IPS-NIHi11 (cell line): ENCODE results near the gene CTIF.

Experiments used
- DNase-seq: peaks from one replicate; pipeline ENCODE4 v3.0.0; 2012; ENCODE audit warnings: mixed read lengths, low spot score

Gene CTIF

GRCh38 chr18:48776156-48776555 lies 237.3 kb downstream of the CTIF start:
- no peak for DNase-seq

- DNase-seq: no peak
Observed at GRCh38 chr18:48776641-48777025, 237.8 kb downstream of the CTIF start.

GRCh38 chr18:48777026-48777743 lies 238.4 kb downstream of the CTIF start:
- DNase-seq: peak; percentile 97

GRCh38 chr18:48777744-48778116 lies 238.9 kb downstream of the CTIF start:
- DNase-seq: no peak

DNA sequence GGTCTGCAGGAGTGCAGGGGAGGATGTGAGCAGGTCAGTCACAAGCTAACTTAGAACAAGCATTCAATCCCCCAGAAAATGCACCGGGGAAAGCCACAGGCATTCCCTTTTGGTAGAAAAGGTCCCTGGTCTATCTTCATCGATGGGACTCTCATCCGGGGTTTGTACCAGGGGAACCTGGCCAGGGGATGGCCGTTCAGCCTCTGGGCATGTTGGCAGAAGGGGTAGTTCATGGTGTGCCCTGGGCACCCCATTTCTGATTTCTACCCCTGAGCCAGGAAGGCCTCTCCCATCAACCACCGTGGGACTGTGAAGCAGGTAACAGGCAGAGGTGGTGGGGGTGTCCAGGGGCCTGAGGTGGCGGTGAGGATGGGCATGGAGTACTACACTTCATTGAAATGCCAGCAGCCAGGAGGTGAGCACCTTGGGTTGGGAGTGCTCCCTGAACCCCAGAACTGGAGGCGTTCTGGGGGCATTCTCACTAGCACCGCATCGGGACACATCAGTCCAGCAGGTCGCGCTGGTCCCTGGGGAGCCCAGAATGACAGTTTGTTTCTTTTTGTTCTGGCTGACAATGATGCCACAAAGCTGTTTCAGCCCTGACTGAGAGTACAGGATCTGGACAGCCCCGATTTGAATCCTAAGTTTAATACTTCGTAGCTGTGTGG lies 239.6 kb downstream of the CTIF start:
- DNase-seq: no peak

- no peak for DNase-seq
Observed at GRCh38 chr18:48779462-48779861, 240.6 kb downstream of the CTIF start.

GRCh38 chr18:48780201-48780912 lies 241.5 kb downstream of the CTIF start:
- no peak for DNase-seq

- DNase-seq: no peak
Observed at GRCh38 chr18:48780913-48781162, 242.0 kb downstream of the CTIF start.

DNA sequence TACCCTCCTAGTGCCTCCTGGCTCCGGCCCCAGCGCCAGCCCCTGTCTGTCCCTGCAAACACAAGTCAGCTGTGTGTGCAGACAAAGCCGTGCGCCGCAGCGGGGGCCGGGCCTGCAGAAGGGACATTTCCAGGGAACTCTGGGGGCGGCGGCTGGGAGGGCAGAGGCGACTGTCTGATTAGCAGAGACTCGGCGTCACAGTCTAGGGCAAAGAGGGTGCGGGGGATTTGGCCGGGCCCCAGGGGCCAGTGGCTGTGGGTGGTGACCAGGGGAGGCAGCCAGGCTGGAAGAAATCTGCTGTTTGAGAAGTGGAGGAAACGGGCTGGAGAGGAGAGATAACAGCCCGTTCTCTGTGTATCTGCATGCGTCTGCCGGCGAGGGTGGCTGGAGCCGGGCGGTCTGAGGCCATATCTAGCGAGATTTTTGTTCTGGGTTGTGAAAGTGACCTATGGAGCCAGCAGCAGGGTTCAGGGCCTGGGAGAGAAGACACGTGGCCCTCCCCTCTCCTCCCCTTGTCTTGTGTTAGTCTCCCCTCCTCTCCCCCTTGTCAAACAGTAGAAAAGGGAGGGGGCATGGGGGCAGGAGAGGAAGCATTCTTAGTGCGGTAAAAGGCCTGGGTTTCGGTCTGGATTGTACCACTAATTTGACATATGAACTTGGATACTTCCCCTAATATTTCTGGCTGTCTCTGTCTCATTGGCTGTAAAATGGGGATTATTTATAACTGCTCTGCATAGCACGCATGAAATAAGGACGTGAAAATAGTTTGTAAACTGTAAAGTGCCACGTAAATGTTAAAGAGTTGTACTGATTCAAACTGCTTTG lies 242.5 kb downstream of the CTIF start:
- no peak for DNase-seq

DNA sequence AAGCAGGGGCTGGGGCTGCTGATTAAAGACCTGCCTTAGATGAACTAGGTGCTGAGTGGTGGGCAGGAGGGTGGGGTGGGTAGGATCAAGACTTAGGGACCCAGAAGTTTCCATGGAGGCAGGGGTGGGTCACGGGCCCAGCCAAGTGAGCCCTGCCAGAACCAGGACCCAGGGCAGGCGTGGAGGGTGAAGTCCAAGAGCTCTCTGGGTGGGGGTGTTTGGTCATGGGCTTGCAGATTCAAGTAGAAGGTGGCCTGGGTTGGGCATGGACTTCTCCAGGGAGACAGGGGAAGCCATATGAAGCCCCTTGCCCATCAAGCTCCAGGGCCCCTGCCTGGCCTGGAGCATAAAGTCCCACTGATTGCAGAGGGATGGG lies 243.1 kb downstream of the CTIF start:
- no peak for DNase-seq

DNA sequence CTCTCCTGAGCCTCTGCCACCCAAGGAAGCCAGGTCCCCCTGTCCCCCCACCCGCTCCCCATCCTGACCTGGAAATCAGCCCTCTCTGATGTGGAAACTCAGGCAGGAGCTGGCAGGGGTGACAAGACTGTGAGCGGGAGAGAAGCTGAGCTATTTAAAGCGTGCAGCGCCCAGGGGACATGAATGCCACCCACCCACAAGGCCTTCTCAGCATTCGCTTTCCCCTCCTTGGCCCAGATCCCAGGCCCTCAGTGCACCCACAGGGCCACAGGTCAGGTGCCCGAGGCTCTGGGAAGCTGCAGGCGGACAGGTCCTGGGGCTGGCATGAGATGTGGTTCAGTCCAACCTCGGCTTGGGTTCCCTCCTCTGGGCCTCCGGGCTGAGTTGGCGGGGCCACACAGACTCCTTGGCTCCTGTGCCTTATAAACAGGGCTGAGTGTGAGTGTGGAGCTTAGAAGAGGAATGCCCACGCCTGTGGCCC lies 243.6 kb downstream of the CTIF start:
- no peak for DNase-seq

DNA sequence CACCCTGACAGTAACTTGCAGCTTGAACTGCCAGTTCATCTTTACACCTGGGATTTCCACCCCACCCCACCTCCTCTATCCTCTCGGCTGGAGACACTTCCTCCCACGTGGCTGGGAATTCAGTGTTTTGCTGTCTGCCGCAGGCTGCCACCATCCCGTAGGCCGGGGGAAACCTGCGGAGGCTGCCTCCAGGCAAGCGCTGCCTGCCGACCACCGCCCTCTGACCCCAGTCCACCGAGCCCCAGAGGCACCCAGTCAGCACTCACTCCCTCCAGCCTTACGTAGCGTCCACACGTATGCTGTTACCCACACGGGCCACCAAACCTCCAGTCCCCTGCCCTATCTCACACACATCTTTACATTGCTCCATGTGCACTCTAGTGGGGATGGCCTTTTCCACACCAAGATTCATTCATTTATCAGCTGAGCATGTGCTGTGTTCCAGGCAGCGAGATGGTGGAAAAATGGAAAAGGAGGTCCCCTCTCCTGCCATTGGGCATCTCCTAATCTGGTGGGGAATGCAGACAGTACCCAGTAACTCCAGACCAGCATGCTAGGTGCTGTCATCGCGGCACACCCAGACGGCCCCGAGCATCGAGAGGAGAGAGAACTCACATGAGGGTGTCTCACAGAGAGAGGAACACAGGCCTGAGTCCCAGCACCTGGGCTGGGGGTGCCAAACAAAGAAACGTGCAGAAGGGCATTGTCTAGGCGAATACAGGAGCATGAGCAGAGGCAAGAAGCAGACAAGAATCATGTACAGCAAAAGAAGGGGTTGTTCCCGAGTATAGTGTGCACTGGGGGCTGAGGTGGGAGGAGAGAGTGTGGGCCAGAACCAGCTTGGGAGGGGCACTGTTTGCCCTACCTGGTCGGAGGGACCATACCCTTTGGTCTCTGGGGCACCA lies 245.0 kb downstream of the CTIF start:
- no peak for DNase-seq

DNA sequence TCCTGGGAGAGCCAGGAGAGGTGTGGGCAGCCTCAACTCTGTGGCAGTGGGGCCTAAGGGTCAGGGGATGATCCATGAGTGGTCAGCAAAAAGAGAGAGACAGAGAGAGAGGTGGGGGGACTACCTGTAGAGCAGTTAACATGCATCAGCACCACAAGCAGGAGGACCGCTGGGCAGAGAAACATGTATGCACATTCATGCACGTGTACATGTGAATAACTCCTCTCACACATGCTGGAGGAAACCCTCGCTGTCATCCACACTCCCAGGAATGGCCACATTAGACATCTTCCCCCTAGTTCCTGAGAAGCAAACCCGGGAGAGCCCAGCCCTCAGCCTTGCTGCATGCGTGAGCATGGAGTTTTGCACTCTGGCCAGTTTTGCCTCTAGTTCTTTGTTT lies 245.8 kb downstream of the CTIF start:
- no peak for DNase-seq

GRCh38 chr18:48785091-48785614 lies 246.3 kb downstream of the CTIF start:
- no peak for DNase-seq

DNA sequence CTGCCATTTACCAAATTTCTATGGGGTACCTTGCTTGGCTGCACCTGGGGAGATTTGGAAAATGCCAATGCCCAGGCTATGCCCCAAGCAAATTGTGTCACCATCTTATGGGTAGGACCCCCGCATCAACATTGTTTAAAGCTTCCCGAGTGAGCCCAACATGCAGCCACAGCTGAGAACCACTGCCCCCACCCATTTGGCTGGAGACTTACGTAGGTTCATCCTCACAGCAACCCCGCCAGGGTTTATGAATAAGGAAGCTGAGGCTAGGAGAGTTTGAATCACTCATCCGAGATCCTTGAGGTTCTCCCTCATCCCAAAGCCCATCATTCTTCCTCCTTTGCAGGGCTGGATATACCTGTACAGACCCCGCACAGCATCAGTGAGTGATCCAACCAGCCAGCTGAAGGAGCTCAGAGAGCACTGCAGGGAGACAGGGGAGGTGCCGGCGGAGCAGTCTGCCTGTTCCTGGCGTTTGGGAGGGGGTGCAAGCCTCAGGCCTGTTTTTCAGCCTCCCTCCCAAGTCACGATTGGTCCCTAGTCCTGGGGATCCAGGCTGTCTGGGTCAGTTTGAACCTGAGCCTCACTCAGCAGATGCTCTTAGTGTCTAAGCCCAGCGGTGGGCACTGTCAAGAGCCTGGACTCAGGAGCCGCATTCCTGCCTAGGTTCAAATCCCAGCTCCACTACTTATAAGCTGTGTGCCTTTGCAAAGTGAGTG lies 247.1 kb downstream of the CTIF start:
- DNase-seq: no peak

DNA sequence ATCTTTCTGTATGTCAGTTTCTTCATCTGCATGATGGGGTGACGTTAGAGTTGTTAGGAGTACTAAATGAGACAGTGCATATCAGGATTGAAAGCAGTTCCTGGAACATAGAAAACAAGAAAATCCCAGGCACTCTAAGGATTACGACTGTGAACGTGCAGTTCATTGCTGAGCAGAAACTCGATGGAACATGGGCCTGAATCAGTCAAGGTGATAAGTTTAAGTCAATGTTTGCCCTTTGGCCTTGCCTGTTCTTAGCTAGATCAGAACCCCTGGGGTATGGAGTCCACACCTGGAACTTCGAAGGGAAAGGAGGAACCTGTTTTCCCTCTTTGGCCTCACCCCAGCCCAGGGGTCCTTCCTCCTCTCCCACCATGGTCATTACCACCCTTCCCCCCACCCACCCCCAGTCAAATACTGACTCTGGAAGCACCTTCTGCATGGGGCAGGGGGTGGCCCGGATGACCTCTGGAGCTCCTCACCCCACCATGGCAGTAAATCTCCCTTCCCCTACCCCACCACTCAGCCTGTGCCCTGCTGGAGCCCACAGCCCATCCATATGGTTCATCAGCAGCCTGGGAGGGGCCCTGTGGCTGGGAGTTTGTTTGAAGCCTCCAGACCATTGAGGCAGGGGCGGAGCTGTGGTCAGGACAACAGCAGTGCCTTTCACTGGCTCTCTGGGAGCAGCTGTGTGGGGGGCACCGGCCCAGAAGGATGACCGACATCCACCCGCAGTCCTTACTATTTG lies 247.8 kb downstream of the CTIF start:
- DNase-seq: no peak

- no peak for DNase-seq
Observed at GRCh38 chr18:48787203-48788151, 248.6 kb downstream of the CTIF start.

GRCh38 chr18:48788373-48788772 lies 249.5 kb downstream of the CTIF start:
- no peak for DNase-seq
